Fibroblast of skin of abdomen (primary cell): ENCODE results near the gene IBA57. TPM values are rescaled to one million over a fixed set of nuclear protein-coding genes. Genes with fewer than 3 reads are reported as not detected.

ENCODE experiments used
- DNase-seq: peaks from one replicate; pipeline ENCODE4 v3.0.0-alpha.2; 2013
- polyA plus RNA-seq, 2 experiments: library from polyadenylated mRNA; unstranded; fragments of 120-200 nt; gene quantifications; one replicate each; pipeline ENCODE4 v1.2.1, GENCODE V29; 2013; ENCODE audit not compliant: insufficient read length in 2 of 2

The IBA57 gene
- 4.0 TPM for polyA plus RNA-seq (2013, experiment 1 of 2; ENCODE audit: insufficient read length)
- polyA plus RNA-seq (2013, experiment 2 of 2; ENCODE audit: insufficient read length), result 3.5 TPM

- peak; percentile 99 for DNase-seq
These were observed at the start of gene IBA57 for GRCh38 chr1:228165372-228166169. TSS of gene IBA57 (plus strand) at chr1:228165804. CDS start at chr1:228165817, 13 bp downstream.

GRCh38 chr1:228117335-228117734 is 48.3 kb upstream of the IBA57 start:
- no peak for DNase-seq

- no peak for DNase-seq
These were observed 47.6 kb upstream of the IBA57 start for GRCh38 chr1:228118040-228118439.

- DNase-seq, result no peak
These were observed 45.3 kb upstream of the IBA57 start for GRCh38 chr1:228120351-228120750.

- no peak for DNase-seq
These were observed 44.6 kb upstream of the IBA57 start for GRCh38 chr1:228120857-228121489.

GRCh38 chr1:228122921-228123441 is 42.6 kb upstream of the IBA57 start:
- no peak for DNase-seq

- no peak for DNase-seq
These were observed 42.1 kb upstream of the IBA57 start for GRCh38 chr1:228123505-228123904.

GRCh38 chr1:228125185-228125584 is 40.4 kb upstream of the IBA57 start:
- no peak for DNase-seq

- no peak for DNase-seq
These were observed 33.8 kb upstream of the IBA57 start for GRCh38 chr1:228131766-228132165.

- DNase-seq, result no peak
These were observed 31.0 kb upstream of the IBA57 start for GRCh38 chr1:228134591-228134990.

GRCh38 chr1:228136901-228137300 is 28.7 kb upstream of the IBA57 start:
- DNase-seq, result no peak

- DNase-seq, result no peak
These were observed 26.1 kb upstream of the IBA57 start for GRCh38 chr1:228139406-228139930.

GRCh38 chr1:228139931-228140723 is 25.5 kb upstream of the IBA57 start, which contains the start of gene GUK1:
TSS of gene GUK1 (plus strand) at chr1:228140279. CDS start at chr1:228140303, 24 bp downstream.
- DNase-seq, result peak; percentile 100

GRCh38 chr1:228140724-228141225 is 24.8 kb upstream of the IBA57 start:
- DNase-seq, result no peak

- DNase-seq, result peak; percentile 31
These were observed 24.2 kb upstream of the IBA57 start for GRCh38 chr1:228141226-228142044.

GRCh38 chr1:228142155-228142691 is 23.4 kb upstream of the IBA57 start:
- no peak for DNase-seq

- DNase-seq, result no peak
These were observed 22.9 kb upstream of the IBA57 start for GRCh38 chr1:228142701-228143136.

GRCh38 chr1:228143480-228144192 is 22.0 kb upstream of the IBA57 start:
- DNase-seq, result no peak

- no peak for DNase-seq
These were observed 21.2 kb upstream of the IBA57 start for GRCh38 chr1:228144193-228144992.
